Measurements from ENCODE around the gene HARS1. TPM values are rescaled to one million over a fixed set of nuclear protein-coding genes. Genes with fewer than 3 reads are reported as not detected.
A peak's percentile ranks its signal among the peaks of the same experiment; 100 is the strongest.
"Not testable (repeated sequence)": the region's sequence is repeated elsewhere in the genome, so short reads cannot be mapped to it uniquely, and the experiment has no call there.

The HARS1 gene, protein sequence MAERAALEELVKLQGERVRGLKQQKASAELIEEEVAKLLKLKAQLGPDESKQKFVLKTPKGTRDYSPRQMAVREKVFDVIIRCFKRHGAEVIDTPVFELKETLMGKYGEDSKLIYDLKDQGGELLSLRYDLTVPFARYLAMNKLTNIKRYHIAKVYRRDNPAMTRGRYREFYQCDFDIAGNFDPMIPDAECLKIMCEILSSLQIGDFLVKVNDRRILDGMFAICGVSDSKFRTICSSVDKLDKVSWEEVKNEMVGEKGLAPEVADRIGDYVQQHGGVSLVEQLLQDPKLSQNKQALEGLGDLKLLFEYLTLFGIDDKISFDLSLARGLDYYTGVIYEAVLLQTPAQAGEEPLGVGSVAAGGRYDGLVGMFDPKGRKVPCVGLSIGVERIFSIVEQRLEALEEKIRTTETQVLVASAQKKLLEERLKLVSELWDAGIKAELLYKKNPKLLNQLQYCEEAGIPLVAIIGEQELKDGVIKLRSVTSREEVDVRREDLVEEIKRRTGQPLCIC
- 76.7 and 101 TPM in 2 replicates for total RNA-seq

DNA sequence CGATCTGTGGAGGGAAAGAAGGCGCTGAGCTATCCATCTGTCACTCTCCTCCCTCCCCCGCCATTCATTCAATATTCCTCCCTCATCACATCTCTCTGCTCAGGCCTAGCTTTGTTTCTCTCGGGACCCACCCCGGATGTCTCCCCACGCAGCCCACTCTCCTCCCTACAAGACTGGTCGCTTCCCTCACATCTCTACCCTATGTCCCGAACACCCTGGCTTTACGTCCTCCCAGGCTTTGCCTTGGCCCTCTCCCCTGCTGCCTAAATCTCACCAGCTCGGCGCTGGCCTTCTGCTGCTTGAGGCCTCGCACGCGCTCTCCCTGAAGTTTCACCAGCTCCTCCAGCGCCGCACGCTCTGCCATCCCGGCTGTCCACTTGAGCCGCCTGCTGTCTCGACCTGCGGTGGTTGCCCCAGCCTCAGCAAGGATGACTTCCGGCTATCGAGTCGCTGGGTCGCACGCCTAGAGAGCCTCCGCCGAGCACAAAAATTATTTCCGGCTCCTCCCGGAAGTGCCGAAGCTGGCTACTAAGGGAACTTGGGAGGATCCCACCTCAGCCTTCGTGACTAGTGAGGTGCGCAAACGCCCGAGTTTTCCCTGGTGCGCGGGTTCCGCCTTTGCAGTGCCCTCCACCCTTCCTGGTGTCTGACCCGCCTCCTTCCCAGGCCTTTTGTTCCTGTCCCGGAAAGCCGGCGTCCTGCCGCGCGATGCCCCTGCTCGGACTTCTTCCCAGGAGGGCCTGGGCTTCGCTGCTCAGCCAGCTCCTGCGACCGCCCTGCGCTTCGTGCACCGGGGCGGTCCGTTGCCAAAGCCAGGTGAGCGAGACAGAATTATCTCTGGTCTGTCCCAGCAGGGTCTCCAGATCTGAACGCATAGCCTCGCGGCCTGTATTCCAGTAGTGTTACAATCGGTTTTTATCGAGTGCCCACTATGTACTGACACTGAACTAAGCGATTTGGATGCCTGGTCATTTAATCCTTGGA lies at the start of gene HARS1, which contains the start of gene HARS2:
Gene HARS1 (minus strand): TSS at position 430 of the 984 bp plus-strand sequence. CDS start 66 bp downstream, at position 364.
Gene HARS2 (plus strand): TSS at position 515 of the 984 bp plus-strand sequence. CDS start 194 bp downstream, at position 709.
- peak; percentile 74 for DNase-seq (ENCODE audit: extremely low read depth, low read depth, low spot score)

DNA sequence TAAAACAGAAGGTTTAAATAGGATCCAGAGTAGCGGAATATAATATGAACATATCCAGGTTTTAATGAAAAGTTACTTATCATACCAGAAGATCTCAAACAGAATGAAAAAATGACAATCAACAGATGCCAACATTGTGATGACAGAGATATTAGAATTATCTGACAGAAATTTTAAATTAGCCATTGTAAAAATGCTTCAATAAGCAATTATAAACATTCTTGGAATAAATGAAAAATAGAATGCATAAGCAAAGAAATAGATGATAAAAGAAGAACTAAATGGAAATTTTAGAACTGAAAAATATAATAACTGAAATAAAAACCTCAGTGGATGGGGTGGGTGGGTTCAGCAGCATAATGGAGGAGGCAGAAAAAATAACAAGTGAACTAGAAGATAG lies 46.3 kb upstream of the HARS1 start:
- no peak for DNase-seq (ENCODE audit: extremely low read depth, low read depth, low spot score)

DNA sequence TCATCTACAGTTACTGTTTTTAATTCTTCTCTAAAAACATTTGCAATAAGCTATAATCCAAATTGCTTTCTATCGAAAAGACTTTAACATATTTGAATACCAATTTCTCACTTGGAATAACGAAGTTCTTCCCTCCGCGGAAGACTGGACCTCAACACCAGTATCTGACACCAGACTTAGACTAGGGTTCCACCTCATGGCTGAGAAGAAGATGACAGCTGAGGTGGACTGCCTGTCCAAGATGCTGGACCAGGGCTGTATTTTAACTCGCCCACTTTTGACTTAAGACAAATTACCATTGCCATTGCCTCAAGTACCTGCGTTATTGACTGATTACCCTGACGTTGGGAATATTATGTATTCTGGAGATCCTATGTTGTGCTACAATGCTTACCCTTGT lies 43.2 kb upstream of the HARS1 start:
- DNase-seq (ENCODE audit: extremely low read depth, low read depth, low spot score), result no peak

GRCh38 chr5:140733098-140733497 lies 41.9 kb upstream of the HARS1 start:
- DNase-seq (ENCODE audit: extremely low read depth, low read depth, low spot score), result no peak

DNA sequence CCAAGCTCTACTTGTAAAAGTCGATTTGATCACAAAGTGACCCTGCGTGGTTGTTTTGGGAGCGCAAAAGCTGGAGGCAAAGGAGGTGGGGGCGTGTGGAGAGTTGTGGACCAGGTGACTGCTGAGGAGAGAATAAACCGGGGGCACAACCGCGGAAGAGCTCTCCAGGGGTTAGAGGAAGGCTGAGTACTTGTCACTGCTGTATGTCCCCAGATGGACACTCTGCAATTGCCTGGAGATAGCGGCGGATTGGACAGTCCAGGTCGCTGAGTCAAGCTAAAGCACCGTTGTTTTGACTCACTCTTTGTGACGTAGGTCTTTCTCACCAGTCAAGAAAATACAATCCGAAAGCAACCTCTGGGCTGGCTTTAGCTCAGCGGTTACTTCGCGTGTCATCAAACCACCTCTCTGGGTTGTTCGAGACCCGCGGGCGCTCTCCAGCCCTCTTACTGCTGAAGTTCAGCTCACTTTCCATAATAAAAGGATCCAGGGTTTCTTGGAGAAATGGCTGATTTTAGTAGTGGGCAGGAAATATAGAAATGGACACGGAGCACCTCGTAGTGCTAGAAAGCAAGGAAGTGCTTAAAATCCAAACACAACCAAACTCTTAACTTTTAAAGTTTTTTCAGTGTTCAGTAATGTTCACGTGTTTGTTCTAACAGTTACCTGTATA lies 34.8 kb upstream of the HARS1 start:
- DNase-seq (ENCODE audit: extremely low read depth, low read depth, low spot score), result peak; percentile 85

DNA sequence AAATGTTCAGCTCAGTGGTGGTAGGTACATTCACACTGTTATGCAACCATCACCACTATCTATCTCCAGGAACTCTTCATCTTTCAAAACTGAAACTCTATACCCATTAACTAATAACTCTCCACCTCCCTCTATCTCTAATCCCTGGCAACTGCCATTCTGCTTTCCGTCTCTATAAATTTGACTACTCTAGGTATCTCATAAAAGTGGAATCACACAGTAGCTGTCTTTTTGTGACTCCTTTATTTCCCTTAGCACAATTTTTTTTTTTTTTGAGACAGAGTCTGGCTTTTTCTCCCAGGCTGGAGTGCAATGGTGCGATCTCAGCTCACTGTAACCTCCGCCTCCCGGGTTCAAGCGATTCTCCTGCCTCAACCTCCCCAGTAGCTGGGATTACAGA lies 30.2 kb upstream of the HARS1 start:
- not testable (repeated sequence) for DNase-seq (ENCODE audit: extremely low read depth, low read depth, low spot score)

- not testable (repeated sequence) for DNase-seq (ENCODE audit: extremely low read depth, low read depth, low spot score)
Observed at GRCh38 chr5:140720738-140721137, 29.6 kb upstream of the HARS1 start.

DNA sequence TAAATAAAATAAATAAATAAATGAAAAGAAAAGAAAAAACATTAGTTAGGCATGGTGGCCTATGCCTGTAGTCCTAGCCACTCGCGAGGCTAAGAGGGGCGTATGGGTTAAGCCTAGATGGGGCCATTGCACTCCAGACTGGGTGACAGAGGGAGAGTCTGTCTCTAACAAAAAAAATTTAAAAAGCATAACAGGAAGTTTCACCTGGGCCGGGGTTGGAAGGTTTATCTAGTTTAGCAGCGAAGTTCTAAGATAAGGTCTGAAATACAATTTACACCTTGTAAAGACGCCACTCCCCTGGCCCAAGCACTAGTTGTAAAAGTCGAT lies 27.1 kb upstream of the HARS1 start:
- DNase-seq (ENCODE audit: extremely low read depth, low read depth, low spot score), result no peak

DNA sequence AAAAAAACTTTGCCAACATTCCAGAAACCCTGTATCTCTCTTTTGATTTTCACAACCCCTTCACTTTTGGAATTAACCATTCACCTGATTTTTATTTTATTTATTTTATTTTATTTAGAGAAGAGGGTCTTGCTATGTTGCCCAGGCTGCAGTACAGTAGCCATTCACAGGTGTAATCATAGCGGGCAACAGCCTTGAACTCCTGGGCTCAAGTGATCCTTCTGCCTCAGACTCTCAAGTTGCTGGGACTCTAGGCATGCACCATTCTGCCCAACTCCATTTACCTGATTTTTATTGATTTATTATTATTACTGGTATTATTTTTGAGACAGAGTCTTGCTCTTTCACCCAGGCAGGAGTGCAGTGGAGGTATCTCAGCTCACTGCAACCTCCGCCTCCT lies 25.1 kb upstream of the HARS1 start:
- not testable (repeated sequence) for DNase-seq (ENCODE audit: extremely low read depth, low read depth, low spot score)

DNA sequence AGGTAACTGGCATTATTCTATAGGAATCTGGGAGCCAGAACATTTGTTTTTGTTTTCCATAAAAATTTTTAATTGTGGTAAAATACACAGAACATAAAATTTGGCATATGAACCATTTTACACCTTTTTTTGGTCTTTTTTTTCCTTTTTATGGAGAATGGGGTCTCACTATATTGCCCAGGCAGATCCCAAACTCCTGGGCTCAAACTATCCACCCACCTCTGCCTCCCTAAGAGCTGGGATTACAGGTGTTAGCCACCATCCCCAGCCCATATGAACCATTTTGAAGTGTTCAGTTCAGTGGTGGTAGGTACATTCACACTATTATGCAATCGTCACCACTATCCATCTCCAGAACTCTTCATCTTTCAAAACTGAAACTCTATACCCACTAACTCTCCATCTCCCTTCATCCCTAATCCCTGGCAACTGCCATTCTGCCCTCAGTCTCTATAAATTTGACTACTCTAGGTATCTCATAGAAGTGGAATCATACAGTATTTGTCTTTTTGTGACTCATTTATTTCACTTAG lies 22.5 kb upstream of the HARS1 start:
- DNase-seq (ENCODE audit: extremely low read depth, low read depth, low spot score), result no peak

- no peak for DNase-seq (ENCODE audit: extremely low read depth, low read depth, low spot score)
Observed at GRCh38 chr5:140711794-140712193, 20.6 kb upstream of the HARS1 start.

DNA sequence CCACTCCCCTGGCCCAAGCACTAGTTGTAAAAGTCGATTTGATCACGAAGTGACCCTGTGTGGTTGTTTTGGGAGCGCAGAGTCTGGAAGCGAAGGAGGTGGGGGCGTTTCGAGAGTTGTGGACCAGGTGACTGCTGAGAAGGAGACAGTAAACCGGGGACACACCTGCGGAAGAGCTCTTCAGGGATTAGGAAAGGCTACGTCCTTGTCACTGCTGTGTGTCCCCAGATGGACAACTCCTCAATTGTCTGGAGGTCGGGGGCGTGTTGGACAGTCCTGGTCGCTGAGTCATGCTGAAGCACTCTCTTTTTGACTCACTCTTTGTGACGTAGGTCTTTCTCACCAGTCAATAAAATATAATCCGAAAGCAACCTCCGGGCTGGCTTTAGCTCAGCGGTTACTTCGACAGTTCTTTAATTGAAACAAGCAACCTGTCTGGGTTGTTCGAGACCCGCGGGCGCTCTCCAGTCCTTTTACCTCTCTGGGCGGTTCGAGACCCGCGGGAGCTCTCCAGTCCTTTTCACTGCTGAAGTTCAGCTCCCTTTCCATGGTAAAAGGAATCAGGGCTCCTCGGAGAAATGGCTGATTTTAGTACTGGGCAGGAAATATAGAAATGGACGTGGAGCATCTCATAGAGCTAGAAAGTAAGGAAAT lies 19.9 kb upstream of the HARS1 start:
- peak; percentile 99 for DNase-seq (ENCODE audit: extremely low read depth, low read depth, low spot score)

DNA sequence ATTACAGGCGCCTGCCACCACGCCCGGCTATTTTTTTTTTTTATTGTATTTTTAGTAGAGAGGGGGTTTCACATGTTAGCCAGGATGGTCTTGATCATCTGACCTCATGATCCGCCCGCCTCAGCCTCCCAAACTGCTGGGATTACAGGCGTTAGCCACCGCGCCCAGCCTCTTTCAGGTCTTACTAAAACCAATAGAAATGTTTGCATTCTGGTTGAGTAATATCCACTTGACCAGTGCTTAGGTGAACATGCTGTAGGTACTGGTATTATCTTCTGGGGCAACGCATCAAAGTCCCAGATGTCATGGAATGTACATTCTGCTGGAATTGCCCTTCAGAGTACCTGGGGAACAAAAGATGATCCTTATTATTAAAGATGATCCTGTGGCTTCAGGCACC lies 17.6 kb upstream of the HARS1 start:
- DNase-seq (ENCODE audit: extremely low read depth, low read depth, low spot score), result not testable (repeated sequence)

DNA sequence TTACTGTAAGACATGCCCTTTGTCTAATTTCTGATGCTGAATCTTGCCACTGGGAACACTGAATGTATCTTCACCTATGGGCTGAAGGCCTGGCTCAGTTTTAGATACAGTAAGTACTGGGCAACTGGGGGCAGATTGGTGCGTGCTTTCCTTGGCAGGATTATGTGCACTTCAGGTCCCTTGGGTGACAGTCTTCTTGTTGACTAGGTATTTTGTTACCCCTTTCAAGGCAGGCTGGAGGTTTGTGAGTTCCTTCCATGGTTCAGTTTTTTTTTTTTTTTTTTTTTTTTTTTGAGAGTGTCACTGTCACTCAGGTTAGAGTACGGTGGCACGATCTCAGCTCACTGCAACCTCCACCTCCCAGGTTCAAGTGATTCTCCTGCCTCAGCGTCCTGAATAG lies 16.6 kb upstream of the HARS1 start:
- no peak for DNase-seq (ENCODE audit: extremely low read depth, low read depth, low spot score)

- peak; percentile 96 for DNase-seq (ENCODE audit: extremely low read depth, low read depth, low spot score)
Observed at GRCh38 chr5:140700177-140701144, 9.3 kb upstream of the HARS1 start, which contains the start of gene ZMAT2. ZMAT2 (plus strand) TSS chr5:140700447; CDS start chr5:140700461, 14 bp downstream.

- DNase-seq (ENCODE audit: extremely low read depth, low read depth, low spot score), result no peak
Observed at GRCh38 chr5:140696891-140697492, 5.8 kb upstream of the HARS1 start.

DNA sequence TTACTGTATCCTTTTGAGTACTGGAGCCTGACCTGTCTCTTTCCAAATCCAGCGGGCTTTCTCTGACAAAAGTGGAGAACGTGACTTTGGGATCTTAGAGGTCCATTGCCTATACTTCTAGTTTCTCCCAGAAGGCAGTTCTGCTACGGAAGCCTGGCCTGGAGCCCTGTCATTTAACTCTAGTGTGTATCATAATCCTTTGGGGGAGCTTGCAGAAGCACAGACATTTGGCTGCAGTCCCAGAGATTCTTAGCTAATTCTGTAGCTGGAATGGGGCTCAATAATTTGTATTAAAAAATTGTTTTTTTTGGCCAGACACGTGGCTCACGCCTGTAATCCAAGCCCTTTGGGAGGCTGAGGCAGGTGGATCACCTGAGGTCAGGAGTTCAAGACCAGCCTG lies 3.1 kb upstream of the HARS1 start:
- no peak for DNase-seq (ENCODE audit: extremely low read depth, low read depth, low spot score)

DNA sequence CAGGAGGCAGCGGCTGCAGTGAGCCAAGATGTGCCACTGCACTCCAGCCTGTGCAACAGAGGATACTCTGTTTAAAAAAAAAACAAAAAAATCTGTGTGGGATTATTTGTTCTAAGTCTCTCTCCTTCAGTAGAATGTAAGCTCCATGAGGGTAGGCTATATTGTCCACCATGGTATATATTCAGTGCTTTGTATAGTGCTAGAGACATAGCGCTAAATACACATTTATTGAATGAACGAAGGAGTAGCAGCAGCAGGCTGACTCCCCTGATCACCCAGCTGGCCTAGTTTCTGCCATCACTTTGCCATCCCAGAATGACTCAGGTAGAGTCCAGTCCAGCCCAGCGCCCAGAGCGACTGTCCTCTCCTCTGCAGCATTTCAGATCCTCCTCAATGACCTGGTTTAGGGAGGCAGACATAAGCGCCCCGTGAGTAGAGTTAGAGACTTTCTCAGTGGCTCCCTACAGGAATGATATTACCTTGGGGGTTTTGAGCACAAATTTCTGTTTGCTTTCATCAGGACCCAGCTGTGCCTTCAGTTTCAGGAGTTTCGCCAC lies 716 bp downstream of the HARS1 start:
- DNase-seq (ENCODE audit: extremely low read depth, low read depth, low spot score), result no peak

All from glomerular endothelial cell (primary cell).